Measurements from ENCODE around the gene RNF213.
"Not testable (repeated sequence)": the region's sequence is repeated elsewhere in the genome, so short reads cannot be mapped to it uniquely, and the experiment has no call there.

The RNF213 gene

GRCh38 chr17:80274331-80274730 lies 13.7 kb downstream of the RNF213 start:
- DNase-seq = no peak

GRCh38 chr17:80274871-80275449 lies 14.3 kb downstream of the RNF213 start:
- DNase-seq = no peak

DNA sequence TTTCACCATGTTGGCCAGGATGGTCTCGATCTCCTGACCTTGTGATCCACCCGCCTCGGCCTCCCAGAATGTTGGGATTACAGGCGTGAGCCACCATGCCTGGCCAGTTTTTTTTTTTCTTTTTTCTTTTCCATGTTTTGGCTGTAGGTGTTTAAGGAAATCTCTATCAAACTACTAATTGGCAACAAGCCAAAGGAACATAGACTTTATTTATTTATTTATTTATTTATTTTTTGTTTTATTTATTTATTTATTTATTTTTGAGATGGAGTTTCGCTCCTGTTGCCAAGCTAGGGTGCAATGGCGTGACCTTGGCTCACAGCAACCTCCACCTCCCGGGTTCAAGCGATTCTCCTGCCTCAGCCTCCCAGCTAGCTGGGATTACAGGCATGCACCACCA lies 15.2 kb downstream of the RNF213 start:
- not testable (repeated sequence) for DNase-seq

DNA sequence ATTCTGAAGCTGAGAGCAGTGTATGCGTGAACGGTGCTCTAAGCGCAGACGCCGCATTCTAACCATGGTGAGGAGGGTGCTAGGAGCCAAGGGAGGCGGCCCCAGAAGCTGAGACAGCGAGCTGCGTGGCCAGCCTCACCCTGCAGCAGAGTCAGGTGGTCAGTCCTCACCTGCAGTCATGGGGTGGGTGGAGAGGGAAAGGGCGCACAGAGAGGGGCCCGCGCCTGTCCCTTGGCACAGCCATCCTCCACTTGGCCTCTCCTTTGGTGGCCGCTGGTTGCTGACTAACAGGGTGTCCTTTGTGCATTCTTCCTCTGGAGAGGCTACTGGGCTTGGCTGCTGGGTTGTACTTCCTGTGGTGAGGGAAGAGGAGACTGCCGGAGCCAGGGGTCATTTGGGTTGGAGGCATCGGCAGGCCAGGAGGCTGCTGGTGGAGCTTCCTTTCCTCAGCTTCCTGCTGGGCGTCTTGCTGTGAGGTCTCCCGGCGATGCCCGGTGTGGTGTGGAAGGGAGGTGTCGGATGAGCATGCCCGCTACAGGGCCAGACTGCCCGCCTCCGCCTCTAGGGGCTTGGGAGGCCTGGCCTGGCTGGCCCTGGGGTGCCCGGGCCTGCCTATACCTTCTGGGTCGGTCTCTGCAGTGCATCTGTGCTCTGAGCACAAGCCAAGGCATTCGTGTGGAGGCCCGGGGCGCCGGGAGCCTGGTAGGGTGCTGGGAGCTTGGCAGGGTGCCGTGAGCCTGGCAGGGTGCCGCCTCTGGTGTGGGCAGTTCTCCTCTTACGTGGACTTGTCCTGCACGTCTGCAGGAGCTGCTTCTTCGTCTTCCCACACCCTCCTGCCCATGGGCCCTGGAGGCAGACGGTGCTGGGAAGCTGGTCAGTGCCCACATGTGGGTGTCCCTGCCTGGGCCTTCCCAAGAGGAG lies 17.4 kb downstream of the RNF213 start:
- peak in 1 of 2 donors; percentile 54 for DNase-seq

DNA sequence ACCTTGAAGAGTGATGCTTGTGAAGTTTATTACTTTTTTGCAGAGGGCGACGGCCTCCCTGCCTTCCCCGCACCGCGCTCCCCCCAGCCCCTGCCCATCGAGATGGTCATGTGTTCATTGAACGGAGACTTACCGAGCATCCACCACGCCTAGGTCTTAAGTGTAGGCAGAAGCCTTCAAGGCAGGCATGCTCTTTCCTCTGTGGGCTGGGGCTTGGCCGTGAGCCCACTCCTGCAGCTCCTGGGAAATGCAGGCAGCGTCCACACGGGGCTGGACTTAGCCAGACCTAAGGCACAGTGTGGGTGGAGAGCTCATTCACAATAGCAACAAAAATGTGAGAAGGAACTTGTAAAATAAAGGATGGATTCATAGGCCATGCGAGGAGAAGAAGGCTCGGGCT lies 19.2 kb downstream of the RNF213 start:
- DNase-seq = no peak

DNA sequence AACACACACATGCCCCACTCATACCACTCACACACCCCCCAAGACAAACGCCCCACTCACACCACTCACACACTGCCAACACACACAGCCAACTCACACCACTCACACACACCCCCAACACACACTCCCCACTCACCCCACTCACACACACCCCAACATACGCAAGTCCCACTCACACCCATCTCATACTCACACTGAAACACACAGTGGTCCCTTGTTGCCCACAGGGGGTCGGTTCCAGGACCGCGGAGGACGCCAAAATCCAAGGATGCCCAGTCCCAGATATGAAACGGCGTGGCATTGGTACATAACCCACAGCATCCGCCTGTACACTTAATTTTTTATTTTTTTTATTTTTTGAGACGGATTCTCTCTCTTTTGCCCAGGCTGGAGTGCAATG lies 20.9 kb downstream of the RNF213 start:
- DNase-seq = no peak

- DNase-seq = no peak
These were observed 22.6 kb downstream of the RNF213 start for GRCh38 chr17:80283116-80283852.

DNA sequence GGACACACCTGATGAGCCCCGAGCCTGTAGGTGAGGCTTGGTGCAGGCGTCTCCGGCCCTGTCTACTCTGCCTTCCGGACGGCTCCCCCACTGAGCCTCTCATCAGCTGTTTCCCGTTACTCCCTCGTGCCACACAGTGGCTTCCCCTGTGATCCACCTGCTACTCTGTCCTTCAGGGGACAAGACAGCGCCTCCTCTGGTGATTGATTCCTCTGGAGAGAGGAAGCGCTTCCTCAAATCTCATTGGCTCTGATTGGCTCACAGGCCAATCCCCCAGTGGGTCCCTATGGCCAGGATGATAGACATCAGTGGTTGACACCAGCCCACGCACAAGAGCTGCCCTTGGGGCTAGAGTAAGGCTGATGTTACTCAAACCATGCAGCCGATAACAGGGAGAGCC lies 24.0 kb downstream of the RNF213 start:
- DNase-seq = no peak

DNA sequence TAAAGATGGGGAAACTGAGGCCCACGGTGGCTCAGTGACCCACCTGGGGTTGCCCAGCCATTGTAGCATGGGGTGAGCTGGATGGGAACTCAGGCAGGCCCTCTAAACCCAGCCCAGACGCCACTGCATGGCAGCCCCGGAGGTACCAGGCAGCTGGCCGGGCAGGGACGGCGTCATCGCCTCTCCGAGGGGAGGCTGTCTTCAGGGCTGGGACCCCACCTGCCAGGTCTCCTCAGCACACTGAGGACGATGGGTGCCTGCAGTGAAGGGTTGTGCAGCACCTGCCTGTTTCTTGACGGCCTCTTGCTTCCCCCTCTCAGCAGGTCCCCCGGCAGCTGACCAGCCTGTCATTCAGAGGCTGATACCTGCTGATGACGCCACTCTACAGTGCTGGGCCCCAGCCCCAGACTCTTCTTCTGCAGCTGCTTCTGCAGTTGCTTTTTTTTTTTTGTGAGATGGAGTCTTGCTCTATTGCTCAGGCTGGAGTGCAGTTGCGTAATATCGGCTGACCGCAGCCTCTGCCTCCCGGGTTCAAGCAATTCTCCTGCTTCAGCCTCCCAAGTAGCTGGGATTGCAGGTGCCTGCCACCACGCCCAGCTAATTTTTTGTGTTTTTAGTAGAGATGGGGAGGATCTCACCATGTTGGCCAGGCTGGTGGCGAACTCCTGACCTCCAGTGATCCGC lies 24.7 kb downstream of the RNF213 start:
- DNase-seq = no peak

DNA sequence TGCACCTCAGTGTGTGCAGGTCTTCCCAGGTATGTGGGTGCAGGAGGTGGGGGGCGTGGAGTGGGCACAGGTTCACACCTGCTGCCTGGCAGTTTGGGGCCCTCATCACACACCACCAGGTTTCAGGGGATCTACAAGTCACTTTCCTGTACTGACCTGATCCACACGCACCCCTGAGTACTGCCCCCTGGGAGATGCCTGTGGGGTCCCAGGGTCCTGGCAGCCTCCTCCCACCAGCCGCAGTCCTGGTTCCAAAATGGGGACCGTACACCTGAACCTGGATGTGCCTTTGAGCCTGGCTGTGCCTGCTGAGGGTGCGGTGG lies 25.9 kb downstream of the RNF213 start:
- no peak for DNase-seq

GRCh38 chr17:80287038-80287437 lies 26.4 kb downstream of the RNF213 start:
- no peak for DNase-seq

- DNase-seq = no peak
These were observed 27.3 kb downstream of the RNF213 start for GRCh38 chr17:80287806-80288567.

- no peak for DNase-seq
These were observed 29.0 kb downstream of the RNF213 start for GRCh38 chr17:80289616-80290015.

- no peak for DNase-seq
These were observed 29.5 kb downstream of the RNF213 start for GRCh38 chr17:80290156-80290555.

DNA sequence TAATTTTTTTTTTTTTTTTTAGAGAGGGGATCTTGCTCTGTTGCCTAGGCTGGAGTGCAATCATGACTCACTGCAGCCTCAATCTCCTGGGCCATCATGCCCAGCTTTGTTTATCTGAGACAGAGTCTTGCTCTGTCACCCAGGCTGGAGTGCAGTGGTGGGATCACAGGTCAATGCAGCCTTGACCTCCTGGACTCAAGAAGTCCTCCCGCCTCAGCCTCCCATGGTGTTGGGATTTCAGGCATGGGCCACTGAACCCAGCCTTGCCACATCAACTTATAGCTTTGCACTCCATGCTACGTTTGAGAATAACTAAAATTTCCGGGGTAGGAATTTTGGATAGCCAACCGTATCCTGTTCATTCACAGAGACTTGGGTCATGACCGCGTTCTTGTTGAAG lies 30.6 kb downstream of the RNF213 start:
- no peak for DNase-seq

DNA sequence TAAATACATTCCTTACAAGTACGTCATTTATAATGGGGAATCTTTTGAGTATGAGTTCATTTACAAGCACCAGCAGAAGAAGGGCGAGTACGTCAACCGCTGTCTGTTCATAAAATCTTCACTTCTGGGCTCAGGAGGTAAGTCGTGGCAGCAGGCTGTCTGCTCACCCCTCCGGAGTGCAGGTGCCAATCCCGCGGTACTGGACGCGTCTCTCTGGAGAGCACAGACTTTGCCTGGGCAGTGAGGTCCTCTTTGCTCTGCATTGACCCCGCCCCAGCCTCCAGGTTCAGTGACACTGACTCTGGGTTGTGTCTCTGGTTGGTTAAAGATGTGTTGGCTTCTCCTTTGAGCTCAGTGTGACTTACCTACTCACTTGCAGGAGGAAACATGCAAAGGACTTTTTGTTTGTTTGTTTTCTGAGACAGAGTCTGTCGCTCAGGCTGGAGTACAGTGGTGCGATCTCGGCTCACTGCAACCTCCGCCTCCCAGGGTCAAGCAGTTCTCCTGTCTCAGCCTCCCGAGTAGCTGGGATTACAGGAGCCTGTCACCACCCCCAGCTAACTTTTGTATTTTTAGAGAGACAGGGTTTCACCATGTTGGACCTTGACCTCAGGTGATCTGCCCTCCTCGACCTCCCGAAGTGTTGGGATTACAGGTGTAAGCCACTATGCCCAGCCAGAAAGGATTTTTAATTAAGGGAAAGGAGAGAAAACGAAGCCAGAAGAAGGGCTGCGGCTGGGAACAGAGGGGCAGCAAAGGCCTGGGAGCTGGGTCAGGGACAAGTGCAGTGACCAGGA lies 31.2 kb downstream of the RNF213 start:
- no peak for DNase-seq

- DNase-seq = no peak
These were observed 31.9 kb downstream of the RNF213 start for GRCh38 chr17:80292521-80292971.

GRCh38 chr17:80294210-80294609 lies 33.6 kb downstream of the RNF213 start:
- no peak for DNase-seq

DNA sequence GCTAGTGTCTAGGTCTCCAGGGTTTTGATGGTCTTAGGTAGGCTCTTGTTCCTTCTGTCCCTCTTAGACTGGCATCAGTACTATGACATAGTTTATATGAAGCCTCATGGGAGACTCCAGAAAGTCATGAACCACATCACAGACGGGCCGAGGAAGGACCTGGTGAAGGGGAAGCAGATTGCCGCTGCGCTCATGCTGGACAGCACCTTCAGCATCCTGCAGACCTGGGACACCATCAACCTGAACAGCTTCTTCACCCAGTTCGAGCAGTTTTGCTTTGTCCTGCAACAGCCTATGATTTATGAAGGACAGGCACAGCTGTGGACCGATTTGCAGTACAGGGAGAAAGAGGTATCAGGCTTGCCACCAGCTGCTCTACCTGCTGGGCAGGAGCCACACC lies 34.0 kb downstream of the RNF213 start:
- DNase-seq = no peak

DNA sequence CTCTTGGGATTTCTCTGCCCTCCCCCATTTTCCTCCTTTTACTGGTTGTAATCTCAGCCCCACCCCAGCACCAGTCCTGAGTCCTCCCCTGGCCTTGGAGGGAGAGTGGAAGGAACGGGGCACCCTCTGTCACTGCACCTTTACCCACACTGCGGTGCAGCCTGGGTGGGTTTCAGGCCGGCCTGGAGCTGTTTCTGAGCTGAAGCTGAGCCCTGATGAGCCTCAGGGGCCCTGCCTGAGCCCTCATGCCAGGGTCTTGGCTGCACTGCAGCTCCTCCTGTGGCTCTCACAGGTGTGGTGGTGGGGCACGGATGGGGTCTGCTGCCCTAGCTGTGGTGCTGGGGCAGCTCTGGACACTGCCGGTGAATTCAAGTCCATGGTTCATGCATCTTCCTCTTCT lies 34.5 kb downstream of the RNF213 start:
- DNase-seq = no peak

GRCh38 chr17:80295559-80295958 lies 34.9 kb downstream of the RNF213 start:
- no peak for DNase-seq

DNA sequence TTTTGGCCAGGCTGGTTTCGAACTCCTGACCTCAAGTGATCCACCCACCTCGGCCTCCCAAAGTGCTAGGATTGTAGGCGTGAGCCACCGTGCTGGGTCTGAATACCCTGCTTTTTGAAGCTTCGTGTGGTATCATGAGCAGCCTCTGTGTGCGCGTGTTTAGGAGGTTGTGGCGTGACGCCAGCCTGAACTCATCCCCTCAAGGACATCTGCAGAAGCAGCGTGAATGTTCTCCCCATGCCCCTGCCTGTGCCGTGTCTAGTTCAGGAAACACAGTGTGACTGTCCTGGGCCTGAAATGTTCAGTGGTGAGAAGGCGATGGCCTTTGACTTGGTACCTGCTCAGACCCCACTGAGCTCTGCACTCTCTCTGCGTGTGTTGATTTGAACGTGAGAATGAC lies 35.6 kb downstream of the RNF213 start:
- DNase-seq = no peak
